Stimulated activated CD4-positive, alpha-beta T cell treated with anti-CD3 and anti-CD28 coated beads, Interleukin-12 subunit alpha, Interleukin-12 subunit beta, amount 100 ng/mL, for 48 hours (primary cell): ENCODE data around the gene BCL2.
"Not testable (repeated sequence)": the region's sequence is repeated elsewhere in the genome, so short reads cannot be mapped to it uniquely, and the experiment has no call there.

ENCODE experiments used
- DNase-seq, 3 donors: peaks; one replicate each; pipeline ENCODE4 v3.0.0-alpha.2; 2020; ENCODE audit warnings: low read depth in 2 of 3, low spot score in 1 of 3

The BCL2 gene

DNA sequence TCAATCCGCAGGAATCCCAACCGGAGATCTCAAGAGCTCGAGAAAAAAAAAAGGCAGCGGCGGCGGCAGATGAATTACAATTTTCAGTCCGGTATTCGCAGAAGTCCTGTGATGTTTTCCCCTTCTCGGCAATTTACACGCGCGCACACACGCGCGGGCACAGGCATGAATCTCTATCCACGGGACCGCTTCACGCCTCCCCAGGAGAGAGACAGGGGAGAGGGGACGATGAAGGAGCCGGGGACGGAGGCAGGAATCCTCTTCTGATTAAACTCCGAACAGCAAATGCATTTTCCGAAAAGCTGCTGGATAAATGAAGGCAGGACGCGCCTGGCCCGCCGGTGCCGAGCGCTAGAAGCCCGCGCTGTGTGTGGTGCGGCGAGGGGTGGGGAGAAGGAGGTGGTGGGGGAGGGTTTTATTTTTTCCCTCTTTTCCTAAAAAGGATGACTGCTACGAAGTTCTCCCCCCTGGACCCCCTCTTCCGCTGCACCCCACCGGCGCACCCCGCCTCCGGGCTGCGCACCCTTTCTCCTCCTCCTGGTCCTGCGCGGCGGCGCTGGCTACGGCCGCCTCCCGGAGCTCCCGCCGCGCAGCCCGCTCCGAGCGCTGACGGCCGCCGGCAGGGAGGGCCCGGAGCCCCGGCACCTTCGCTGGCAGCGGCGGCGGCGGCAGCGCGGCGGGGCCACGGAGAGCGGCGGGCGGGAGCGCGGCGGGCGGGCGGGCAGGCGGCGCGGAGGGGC lies at the start of gene BCL2:
BCL2 (minus strand) TSS at position 387 of the 740 bp plus-strand sequence.
- no peak for DNase-seq

GRCh38 chr18:63368611-63369010 lies 49.0 kb upstream of the BCL2 start:
- DNase-seq, result no peak

- DNase-seq, result peak; percentile 61 to 82 (median 76)
Observed at GRCh38 chr18:63367053-63367953, 47.7 kb upstream of the BCL2 start, which contains the start of gene KDSR. TSS of gene KDSR (minus strand) at chr18:63367206. CDS start at chr18:63367118, 88 bp downstream.

DNA sequence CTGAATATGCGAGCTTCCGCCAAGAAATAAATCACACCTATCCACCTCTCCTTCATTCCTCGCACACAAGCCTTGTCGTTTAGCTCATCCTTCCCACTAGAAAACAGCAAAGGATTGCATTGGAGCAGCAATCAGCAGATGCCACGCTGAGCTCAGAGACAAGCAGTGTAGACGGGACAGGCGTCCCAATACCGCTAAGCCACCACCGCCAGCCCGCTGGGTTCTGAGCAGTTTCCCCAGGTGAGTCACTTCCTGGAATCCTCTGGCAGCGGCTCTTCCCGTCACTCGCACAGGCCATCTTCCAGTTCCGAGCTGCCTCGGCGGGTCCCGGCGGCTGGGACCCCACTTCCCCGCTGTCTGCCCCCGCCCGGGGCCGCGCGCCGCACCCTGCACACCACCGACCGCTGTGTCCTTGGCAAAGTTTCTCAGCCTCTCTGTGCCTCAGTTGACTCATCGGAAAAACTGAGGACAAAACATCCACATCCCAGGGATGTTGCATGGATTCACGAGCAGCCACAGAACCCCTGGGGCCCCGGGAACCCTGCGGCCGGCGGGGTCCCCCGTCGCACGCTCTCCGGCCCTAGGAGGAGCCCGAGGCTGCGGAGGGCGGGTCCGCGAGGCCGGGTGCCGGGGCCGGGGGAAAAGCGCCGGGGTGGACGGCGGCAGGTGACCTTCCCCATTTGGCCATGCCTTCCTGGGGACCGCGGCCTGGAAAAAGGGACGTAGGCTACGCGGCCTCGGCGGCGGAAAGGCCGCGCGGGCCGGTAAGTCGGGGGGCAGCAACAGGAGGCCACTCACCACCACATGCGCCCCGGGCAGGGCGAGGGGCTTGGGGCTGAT lies 46.9 kb upstream of the BCL2 start:
- DNase-seq, result peak; percentile 44 to 69 (median 65)

GRCh38 chr18:63365876-63366212 lies 46.3 kb upstream of the BCL2 start:
- peak in 1 of 3 donors; percentile 8 for DNase-seq

GRCh38 chr18:63363951-63364350 lies 44.4 kb upstream of the BCL2 start:
- no peak for DNase-seq

DNA sequence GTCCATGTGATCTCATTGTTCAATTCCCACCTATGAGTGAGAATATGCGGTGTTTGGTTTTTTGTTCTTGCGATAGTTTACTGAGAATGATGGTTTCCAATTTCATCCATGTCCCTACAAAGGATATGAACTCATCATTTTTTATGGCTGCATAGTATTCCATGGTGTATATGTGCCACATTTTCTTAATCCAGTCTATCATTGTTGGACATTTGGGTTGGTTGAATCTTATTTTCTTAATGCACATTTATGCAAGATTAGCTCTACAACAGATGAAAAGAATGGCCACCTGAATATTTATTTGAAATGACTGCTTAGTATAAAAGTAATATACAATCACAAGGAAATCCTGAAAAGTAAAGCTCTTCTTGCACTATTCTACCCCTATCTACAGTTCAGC lies 43.9 kb upstream of the BCL2 start:
- not testable (repeated sequence) for DNase-seq

- DNase-seq, result no peak
Observed at GRCh38 chr18:63356272-63356896, 36.8 kb upstream of the BCL2 start.

- DNase-seq, result no peak
Observed at GRCh38 chr18:63350230-63350629, 30.7 kb upstream of the BCL2 start.

GRCh38 chr18:63348508-63349136 lies 29.1 kb upstream of the BCL2 start:
- DNase-seq, result no peak

- DNase-seq, result no peak
Observed at GRCh38 chr18:63346480-63347183, 27.1 kb upstream of the BCL2 start.

- no peak for DNase-seq
Observed at GRCh38 chr18:63346031-63346430, 26.5 kb upstream of the BCL2 start.

DNA sequence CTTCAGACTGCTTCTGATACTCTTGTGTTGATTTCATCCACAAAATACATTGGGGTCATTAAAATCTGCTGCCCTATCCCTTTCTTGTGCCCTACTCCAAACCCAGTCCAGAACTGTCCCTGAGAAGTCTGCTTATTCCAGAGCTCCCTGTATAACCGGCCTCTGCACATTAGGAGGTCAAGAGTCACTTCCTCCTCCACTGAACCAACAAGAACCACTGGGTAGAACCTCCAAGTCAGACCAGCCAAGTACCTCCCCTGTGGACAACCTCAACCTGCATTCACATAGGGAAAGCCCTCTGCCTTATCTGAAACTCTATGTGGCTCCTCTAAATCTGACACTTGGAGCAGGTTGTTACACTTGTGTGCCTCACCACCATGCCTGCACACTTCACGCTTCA lies 25.3 kb upstream of the BCL2 start:
- no peak for DNase-seq

GRCh38 chr18:63344263-63344662 lies 24.7 kb upstream of the BCL2 start:
- DNase-seq, result no peak

DNA sequence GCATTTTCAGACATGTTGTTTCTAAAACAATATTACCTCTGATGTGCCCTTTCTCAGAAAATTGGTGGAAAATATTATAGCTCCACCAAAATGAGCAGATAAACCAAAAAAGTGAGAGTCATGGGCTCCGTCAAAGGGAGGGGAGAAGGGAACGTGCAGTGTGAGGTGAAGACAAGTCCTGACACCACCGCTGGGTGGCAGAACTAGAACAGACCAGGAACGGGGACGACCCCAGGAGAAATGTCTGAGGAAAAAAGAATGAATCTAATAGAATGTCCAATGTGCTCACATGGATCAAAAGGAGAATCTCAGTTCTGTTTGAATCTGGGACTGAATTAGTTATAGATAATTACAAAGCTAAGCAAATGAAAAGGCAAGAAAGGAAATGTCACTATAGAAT lies 22.6 kb upstream of the BCL2 start:
- DNase-seq, result no peak

GRCh38 chr18:63339920-63340484 lies 20.4 kb upstream of the BCL2 start:
- peak in 1 of 3 donors; percentile 35 for DNase-seq

- no peak for DNase-seq
Observed at GRCh38 chr18:63336366-63337099, 17.0 kb upstream of the BCL2 start.

GRCh38 chr18:63331105-63331504 lies 11.5 kb upstream of the BCL2 start:
- DNase-seq, result no peak
